Calu3 (cell line): ENCODE measurements around the gene C19orf44. TPM values are rescaled to one million over a fixed set of nuclear protein-coding genes. Genes with fewer than 3 reads are reported as not detected.

ENCODE experiments used
- BruUV-seq: library from RNA; stranded (reverse); fragments of 400-500 nt; replicated peaks from 2 replicates; lab custom pipeline; 2021; lab: Mats Ljungman, UMichigan
- CTCF ChIA-PET: fragments of 300-600 bp; sonication (Branson Sonifier 250); formaldehyde crosslinking; loops from one replicate; lab custom pipeline; 2022; ENCODE audit warnings: antibody characterized with exemption; lab: Charles Lee
- DNase-seq: peaks from one replicate; pipeline ENCODE4 v3.0.0; 2022
- H3K27ac Mint-ChIP-seq: one replicate; pipeline ENCODE4 v1.8.0; 2022; ENCODE audit warnings: mixed read lengths; ENCODE audit not compliant: unreplicated experiment
- H3K27me3 Mint-ChIP-seq: one replicate; pipeline ENCODE4 v1.8.0; 2022; ENCODE audit warnings: mixed read lengths; ENCODE audit not compliant: unreplicated experiment
- H3K36me3 Mint-ChIP-seq: one replicate; pipeline ENCODE4 v1.8.0; 2022; ENCODE audit warnings: mild to moderate bottlenecking, moderate library complexity, mixed read lengths; ENCODE audit not compliant: insufficient read depth, unreplicated experiment
- H3K4me1 Mint-ChIP-seq: one replicate; pipeline ENCODE4 v1.8.0; 2022; ENCODE audit warnings: mild to moderate bottlenecking, low read depth, mixed read lengths; ENCODE audit not compliant: unreplicated experiment
- H3K4me3 Mint-ChIP-seq: one replicate; pipeline ENCODE4 v1.8.0; 2022; ENCODE audit warnings: mild to moderate bottlenecking, low read depth, moderate library complexity, mixed read lengths; ENCODE audit not compliant: unreplicated experiment
- H3K9me3 Mint-ChIP-seq: one replicate; pipeline ENCODE4 v1.8.0; 2022; ENCODE audit warnings: low read depth, mixed read lengths; ENCODE audit not compliant: unreplicated experiment
- intact Hi-C: fragments of 100-400 bp; cut with micrococcal nuclease; formaldehyde crosslinking; loops from one replicate; pipeline ENCODE4 v1.10.0; 2022; ENCODE audit not compliant: unreplicated experiment
- total RNA-seq: library from RNA; stranded (reverse); gene quantifications from 2 replicates; pipeline ENCODE4 v1.2.3, GENCODE V29; 2022
- TF ChIP-seq, protein P1 (sequence below): fragments of 200-600 bp; IDR thresholded peaks from one replicate; pipeline ENCODE4 v1.8.0; 2022; ENCODE audit warnings: antibody characterized with exemption; ENCODE audit not compliant: unreplicated experiment

Gene C19orf44
- total RNA-seq, 1 experiment from 2014 or later, result 4.5 TPM

DNA sequence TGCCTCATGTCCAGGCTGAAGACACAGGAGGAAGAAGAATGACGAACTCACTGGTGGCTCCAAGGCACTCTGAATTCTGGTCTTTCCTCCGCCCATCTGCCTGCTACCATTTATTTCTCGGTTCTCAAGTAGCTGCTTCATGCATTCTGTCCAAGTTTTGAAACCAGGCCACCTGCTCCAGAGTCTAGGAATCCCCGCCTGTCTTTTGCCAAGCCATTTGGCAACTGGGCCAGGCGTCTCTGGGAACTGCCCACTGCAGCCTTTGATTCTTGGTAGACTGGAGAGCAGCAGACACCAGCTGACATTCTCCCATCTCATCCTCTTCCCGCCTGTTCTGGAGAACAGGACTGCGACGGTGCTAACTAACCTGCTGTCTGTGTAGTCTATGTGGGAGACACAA, 65.2 kb downstream of the C19orf44 start:
- H3K4me1 Mint-ChIP-seq, result no peaks in the 10 kb centered on the region
- TF ChIP-seq, protein P1, sequence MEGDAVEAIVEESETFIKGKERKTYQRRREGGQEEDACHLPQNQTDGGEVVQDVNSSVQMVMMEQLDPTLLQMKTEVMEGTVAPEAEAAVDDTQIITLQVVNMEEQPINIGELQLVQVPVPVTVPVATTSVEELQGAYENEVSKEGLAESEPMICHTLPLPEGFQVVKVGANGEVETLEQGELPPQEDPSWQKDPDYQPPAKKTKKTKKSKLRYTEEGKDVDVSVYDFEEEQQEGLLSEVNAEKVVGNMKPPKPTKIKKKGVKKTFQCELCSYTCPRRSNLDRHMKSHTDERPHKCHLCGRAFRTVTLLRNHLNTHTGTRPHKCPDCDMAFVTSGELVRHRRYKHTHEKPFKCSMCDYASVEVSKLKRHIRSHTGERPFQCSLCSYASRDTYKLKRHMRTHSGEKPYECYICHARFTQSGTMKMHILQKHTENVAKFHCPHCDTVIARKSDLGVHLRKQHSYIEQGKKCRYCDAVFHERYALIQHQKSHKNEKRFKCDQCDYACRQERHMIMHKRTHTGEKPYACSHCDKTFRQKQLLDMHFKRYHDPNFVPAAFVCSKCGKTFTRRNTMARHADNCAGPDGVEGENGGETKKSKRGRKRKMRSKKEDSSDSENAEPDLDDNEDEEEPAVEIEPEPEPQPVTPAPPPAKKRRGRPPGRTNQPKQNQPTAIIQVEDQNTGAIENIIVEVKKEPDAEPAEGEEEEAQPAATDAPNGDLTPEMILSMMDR, result no peak
- CTCF ChIA-PET, result no interaction called here
- BruUV-seq, result no TSS peak
- H3K9me3 Mint-ChIP-seq, result no peaks in the 10 kb centered on the region
- peaks cover 58% of the 10 kb centered on the region for H3K36me3 Mint-ChIP-seq
- no peaks in the 10 kb centered on the region for H3K27me3 Mint-ChIP-seq
- H3K27ac Mint-ChIP-seq, result no peak overlapping the region
- H3K4me3 Mint-ChIP-seq, result no peak overlapping the region
- intact Hi-C loops, result no loop called here
- no peak for DNase-seq

GRCh38 chr19:16562608-16563025, 66.4 kb downstream of the C19orf44 start:
- H3K27ac Mint-ChIP-seq, result no peak overlapping the region
- H3K27me3 Mint-ChIP-seq, result no peaks in the 10 kb centered on the region
- no peak for DNase-seq
- no peaks in the 10 kb centered on the region for H3K9me3 Mint-ChIP-seq
- H3K4me3 Mint-ChIP-seq, result no peak overlapping the region
- intact Hi-C loops, result no loop called here
- no peaks in the 10 kb centered on the region for H3K4me1 Mint-ChIP-seq
- TF ChIP-seq, protein P1, result no peak
- BruUV-seq, result no TSS peak
- CTCF ChIA-PET, result interaction anchor here (0.5 kb wide), 1 partner anchor 563 kb away, joined by 4 read pairs; no protein-coding TSS in a partner anchor
- H3K36me3 Mint-ChIP-seq, result peaks cover 59% of the 10 kb centered on the region

DNA sequence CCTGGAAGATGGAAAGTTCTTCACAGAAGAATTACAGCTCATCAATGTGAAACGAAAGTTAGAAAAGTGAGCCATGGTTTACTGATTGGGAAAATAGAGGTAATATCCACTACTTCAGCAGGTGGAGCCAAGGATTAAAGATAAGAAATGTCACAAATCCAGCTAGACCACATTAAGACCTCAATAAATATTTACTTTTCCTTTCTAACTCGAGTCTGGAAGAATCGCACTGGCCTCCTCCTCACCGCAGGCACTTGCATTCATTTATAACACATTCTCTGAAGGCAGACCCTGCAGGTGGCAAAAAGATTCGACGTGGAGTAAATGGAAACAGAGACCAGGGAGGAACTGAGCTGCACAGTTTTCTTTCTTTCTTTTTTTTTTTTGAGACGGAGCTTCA, 68.6 kb downstream of the C19orf44 start:
- Mint-ChIP-seq H3K9me3 (no peaks in the 10 kb centered on the region), H3K4me3 (no peak overlapping the region), H3K27ac (no peak overlapping the region), H3K36me3 (peaks cover 54% of the 10 kb centered on the region), H3K27me3 (no peaks in the 10 kb centered on the region), H3K4me1 (peaks cover 15% of the 10 kb centered on the region)
- DNase-seq, result peak; percentile 7
- no TSS peak for BruUV-seq
- CTCF ChIA-PET, result interaction anchor here (1.0 kb wide), 1 partner anchor 188 kb away, joined by 3 read pairs; no protein-coding TSS in a partner anchor
- intact Hi-C loops, result no loop called here
- TF ChIP-seq, protein P1, result no peak

- no peaks in the 10 kb centered on the region for H3K27me3 Mint-ChIP-seq
- BruUV-seq, result no TSS peak
- H3K27ac Mint-ChIP-seq, result no peak overlapping the region
- CTCF ChIA-PET, result no interaction called here
- no peak overlapping the region for H3K4me3 Mint-ChIP-seq
- DNase-seq, result no peak
- peaks cover 19% of the 10 kb centered on the region for H3K4me1 Mint-ChIP-seq
- TF ChIP-seq, protein P1, result no peak
- H3K9me3 Mint-ChIP-seq, result no peaks in the 10 kb centered on the region
- intact Hi-C loops, result no loop called here
- peaks cover 53% of the 10 kb centered on the region for H3K36me3 Mint-ChIP-seq
Measured at GRCh38 chr19:16566161-16566560, 70.0 kb downstream of the C19orf44 start.
